HG02642 (cell line): Measurements from ENCODE around the gene MCU.
"Not testable (repeated sequence)": the region's sequence is repeated elsewhere in the genome, so short reads cannot be mapped to it uniquely, and the experiment has no call there.

Experiments used
- ATAC-seq: cut with Tn5 transposase; IDR thresholded peaks from one replicate; pipeline ENCODE4 v1.9.1; 2021; ENCODE audit warnings: mild to moderate bottlenecking; ENCODE audit not compliant: unreplicated experiment, poor library complexity

MCU gene

GRCh38 chr10:72756674-72757385 lies 64.9 kb downstream of the MCU start:
- no peak for ATAC-seq

- no peak for ATAC-seq
Measured at GRCh38 chr10:72757732-72758131, 65.8 kb downstream of the MCU start.

- not testable (repeated sequence) for ATAC-seq
Measured at GRCh38 chr10:72758930-72759329, 67.0 kb downstream of the MCU start.

GRCh38 chr10:72759584-72759983 lies 67.6 kb downstream of the MCU start:
- no peak for ATAC-seq

GRCh38 chr10:72761498-72761897 lies 69.6 kb downstream of the MCU start:
- no peak for ATAC-seq

GRCh38 chr10:72762042-72762441 lies 70.1 kb downstream of the MCU start:
- ATAC-seq = no peak

- no peak for ATAC-seq
Measured at GRCh38 chr10:72763201-72763600, 71.3 kb downstream of the MCU start.

- no peak for ATAC-seq
Measured at GRCh38 chr10:72764151-72764550, 72.2 kb downstream of the MCU start.

- ATAC-seq = no peak
Measured at GRCh38 chr10:72765051-72765745, 73.3 kb downstream of the MCU start.

- ATAC-seq = not testable (repeated sequence)
Measured at GRCh38 chr10:72771195-72771594, 79.3 kb downstream of the MCU start.

- ATAC-seq = no peak
Measured at GRCh38 chr10:72772031-72772430, 80.1 kb downstream of the MCU start.

- ATAC-seq = no peak
Measured at GRCh38 chr10:72779874-72780273, 87.9 kb downstream of the MCU start.

GRCh38 chr10:72782649-72783330 lies 90.8 kb downstream of the MCU start:
- ATAC-seq = no peak

- no peak for ATAC-seq
Measured at GRCh38 chr10:72783410-72783833, 91.5 kb downstream of the MCU start.

- ATAC-seq = no peak
Measured at GRCh38 chr10:72784551-72785351, 92.8 kb downstream of the MCU start.

- no peak for ATAC-seq
Measured at GRCh38 chr10:72785409-72785808, 93.5 kb downstream of the MCU start.

GRCh38 chr10:72790216-72790990 lies 98.5 kb downstream of the MCU start:
- no peak for ATAC-seq

- no peak for ATAC-seq
Measured at GRCh38 chr10:72792288-72792687, 100.3 kb downstream of the MCU start.

- ATAC-seq = no peak
Measured at GRCh38 chr10:72793752-72794151, 101.8 kb downstream of the MCU start.

- ATAC-seq = no peak
Measured at GRCh38 chr10:72794260-72794659, 102.3 kb downstream of the MCU start.
